Activated naive CD4-positive, alpha-beta T cell treated with anti-CD3 and anti-CD28 coated beads, Interleukin-2, amount 10 ng/mL, durations not matched to agents 7 days and 5 days (primary cell): Measurements from ENCODE around the gene SLC4A4.

Source experiments
- CTCF ChIA-PET: fragments of 350-600 bp; sonication (Branson Sonifier 250); formaldehyde crosslinking; loops from one replicate; lab custom pipeline; 2021; ENCODE audit warnings: antibody characterized with exemption; lab: Charles Lee
- DNase-seq: peaks from one replicate; pipeline ENCODE4 v3.0.0-alpha.2; 2020
- H3K27ac Mint-ChIP-seq: one replicate; pipeline ENCODE4 v1.8.0; 2021; ENCODE audit warnings: mild to moderate bottlenecking, moderate library complexity, mixed read lengths
- H3K27me3 Mint-ChIP-seq: one replicate; pipeline ENCODE4 v1.8.0; 2021; ENCODE audit warnings: mild to moderate bottlenecking, mixed read lengths
- H3K36me3 Mint-ChIP-seq: one replicate; pipeline ENCODE4 v1.8.0; 2021; ENCODE audit warnings: mixed read lengths
- H3K4me1 Mint-ChIP-seq: one replicate; pipeline ENCODE4 v1.8.0; 2021; ENCODE audit warnings: mixed read lengths
- H3K4me3 Mint-ChIP-seq: one replicate; pipeline ENCODE4 v1.8.0; 2021; ENCODE audit warnings: mild to moderate bottlenecking, moderate library complexity, mixed read lengths
- H3K9me3 Mint-ChIP-seq: one replicate; pipeline ENCODE4 v1.8.0; 2021; ENCODE audit warnings: mixed read lengths

The SLC4A4 gene

GRCh38 chr4:71333960-71334359 lies 4.9 kb upstream of the SLC4A4 start:
- Mint-ChIP-seq H3K27me3 (peaks cover 4% of the 10 kb centered on the region), H3K4me3 (no peak overlapping the region), H3K27ac (no peak overlapping the region), H3K36me3 (no peaks in the 10 kb centered on the region), H3K4me1 (peaks cover 2% of the 10 kb centered on the region), H3K9me3 (no peaks in the 10 kb centered on the region)
- CTCF ChIA-PET, result no interaction called here
- no peak for DNase-seq

DNA sequence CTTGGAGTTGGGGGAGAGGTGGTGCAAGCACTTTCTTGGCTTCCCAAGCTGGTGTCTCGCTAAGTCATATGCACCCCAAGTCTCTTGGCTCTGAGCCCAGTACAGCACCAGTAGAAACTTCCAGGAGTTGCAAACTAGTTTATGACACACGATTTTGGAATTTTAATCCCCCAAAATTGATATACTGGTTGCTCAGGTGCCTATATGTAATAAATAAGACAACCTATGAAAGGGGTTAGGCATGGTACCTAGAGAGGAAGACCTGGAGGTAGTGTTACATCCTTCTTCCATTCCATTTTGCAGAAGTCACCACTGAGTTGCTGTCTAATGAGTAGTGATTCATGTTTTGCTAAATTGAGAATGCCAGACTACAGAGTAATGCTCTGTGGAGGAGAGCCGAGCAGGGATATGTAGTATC lies 4.3 kb upstream of the SLC4A4 start:
- Mint-ChIP-seq H3K4me1 (peaks cover 3% of the 10 kb centered on the region), H3K27ac (no peak overlapping the region), H3K36me3 (no peaks in the 10 kb centered on the region), H3K27me3 (peaks cover 4% of the 10 kb centered on the region), H3K4me3 (no peak overlapping the region), H3K9me3 (no peaks in the 10 kb centered on the region)
- CTCF ChIA-PET, result no interaction called here
- no peak for DNase-seq

DNA sequence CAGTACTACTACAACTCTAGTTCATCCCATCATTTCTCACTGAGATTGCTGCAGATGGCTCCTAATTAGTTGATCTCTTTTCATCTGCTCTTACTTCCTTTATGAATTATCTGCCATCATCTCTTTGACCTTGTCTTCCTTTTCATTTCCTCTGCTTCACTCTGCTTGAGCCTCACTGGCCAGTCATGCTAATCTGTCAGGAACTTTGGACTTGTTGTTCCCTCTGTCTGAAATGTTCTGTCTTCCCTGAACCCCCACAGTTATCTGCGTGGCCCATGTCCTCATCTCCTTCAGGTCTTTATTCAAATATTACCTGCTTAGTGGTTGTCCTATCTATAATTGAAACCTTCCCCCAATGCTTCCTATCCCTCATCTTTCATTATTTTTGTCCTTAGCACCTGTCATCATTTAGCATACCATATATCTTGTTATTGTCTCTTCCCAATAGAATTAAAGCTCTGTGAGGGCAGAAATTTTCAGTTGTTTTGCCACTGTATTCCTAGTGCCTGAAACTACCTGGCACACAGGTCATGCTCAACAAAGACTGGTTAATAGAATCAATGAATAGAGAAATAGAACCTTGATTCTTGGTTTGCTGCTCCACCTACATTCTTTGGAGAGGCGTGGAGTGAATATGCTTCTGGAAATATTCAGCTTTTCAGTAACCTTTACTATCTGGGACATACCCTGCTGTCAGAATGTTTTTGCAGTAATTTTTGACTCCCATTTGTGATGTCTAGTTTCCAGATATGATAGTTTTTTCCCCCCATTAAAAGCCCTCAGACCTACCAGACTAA lies 5.0 kb downstream of the SLC4A4 start:
- Mint-ChIP-seq H3K27me3 (no peaks in the 10 kb centered on the region), H3K36me3 (no peaks in the 10 kb centered on the region), H3K4me1 (peaks cover 2% of the 10 kb centered on the region), H3K27ac (no peak overlapping the region), H3K9me3 (no peaks in the 10 kb centered on the region), H3K4me3 (no peak overlapping the region)
- DNase-seq, result no peak
- CTCF ChIA-PET, result no interaction called here

- Mint-ChIP-seq H3K27me3 (no peaks in the 10 kb centered on the region), H3K9me3 (no peaks in the 10 kb centered on the region), H3K27ac (no peak overlapping the region), H3K36me3 (no peaks in the 10 kb centered on the region), H3K4me1 (no peaks in the 10 kb centered on the region), H3K4me3 (no peak overlapping the region)
- no peak for DNase-seq
- CTCF ChIA-PET, result no interaction called here
Observed at GRCh38 chr4:71346710-71347109, 7.9 kb downstream of the SLC4A4 start.

DNA sequence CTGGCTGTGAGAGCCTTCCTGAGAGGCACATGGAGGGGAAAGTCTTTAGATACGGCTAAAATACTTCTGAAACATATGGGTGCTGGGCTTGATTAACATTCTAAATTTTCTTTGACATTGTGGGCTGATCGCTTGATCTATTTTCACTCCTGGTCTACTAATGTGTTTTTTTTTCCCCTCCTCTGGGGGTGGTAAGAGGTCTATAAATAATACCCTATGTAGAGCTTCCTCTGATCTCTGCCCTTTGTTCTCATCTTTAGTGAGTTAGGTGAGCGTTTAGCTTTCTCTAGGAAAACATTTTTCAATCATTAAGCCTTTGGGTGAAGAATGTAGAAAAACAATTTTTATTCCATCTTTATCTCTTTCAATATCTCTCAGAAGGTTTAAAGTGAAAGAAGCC lies 9.8 kb downstream of the SLC4A4 start:
- Mint-ChIP-seq H3K9me3 (no peaks in the 10 kb centered on the region), H3K4me3 (no peak overlapping the region), H3K4me1 (no peaks in the 10 kb centered on the region), H3K27ac (no peak overlapping the region), H3K36me3 (no peaks in the 10 kb centered on the region), H3K27me3 (no peaks in the 10 kb centered on the region)
- DNase-seq, result no peak
- CTCF ChIA-PET, result no interaction called here

DNA sequence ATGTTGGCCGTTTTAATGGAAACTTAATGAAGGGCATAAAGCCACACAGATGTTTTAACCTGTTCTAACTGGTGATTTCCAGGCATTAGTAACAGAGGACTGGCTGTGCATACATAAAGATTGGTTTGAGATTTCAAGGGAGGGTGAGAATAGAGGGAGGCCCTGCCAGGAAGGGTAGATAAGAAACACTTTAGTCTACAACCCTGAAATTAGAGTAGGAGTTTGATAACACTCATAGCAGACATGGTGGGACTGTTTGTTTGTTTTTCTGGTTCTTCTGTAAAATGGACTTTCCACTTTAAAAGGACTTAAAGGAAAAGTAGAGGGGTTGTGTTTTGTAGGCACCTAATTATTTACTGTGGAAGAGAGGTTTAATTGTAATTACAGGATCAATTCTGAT lies 16.2 kb downstream of the SLC4A4 start:
- no peak for DNase-seq
- Mint-ChIP-seq H3K4me1 (no peaks in the 10 kb centered on the region), H3K9me3 (no peaks in the 10 kb centered on the region), H3K4me3 (no peak overlapping the region), H3K27me3 (peaks cover 8% of the 10 kb centered on the region), H3K36me3 (no peaks in the 10 kb centered on the region), H3K27ac (no peak overlapping the region)
- CTCF ChIA-PET, result no interaction called here

DNA sequence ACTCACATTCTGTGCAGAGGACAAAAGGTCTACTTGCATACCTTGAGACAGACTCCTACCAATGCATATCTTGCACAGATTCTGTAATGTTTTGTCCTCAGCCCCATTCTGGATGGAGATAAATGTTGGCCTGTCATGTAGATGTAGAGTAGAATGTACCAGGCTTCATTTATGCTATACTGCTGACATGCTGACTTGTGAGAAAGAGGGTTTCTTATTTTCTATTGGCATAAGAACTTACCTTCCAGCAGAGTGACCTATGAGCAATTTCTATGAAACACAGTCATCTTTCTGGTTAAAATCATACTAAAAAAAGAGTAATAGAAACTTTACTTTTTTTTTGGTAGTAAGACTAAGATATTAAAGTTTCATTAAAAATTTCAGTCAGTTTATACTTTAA lies 17.2 kb downstream of the SLC4A4 start:
- H3K9me3 Mint-ChIP-seq, result no peaks in the 10 kb centered on the region
- CTCF ChIA-PET, result no interaction called here
- H3K4me1 Mint-ChIP-seq, result no peaks in the 10 kb centered on the region
- H3K27ac Mint-ChIP-seq, result no peak overlapping the region
- no peak for DNase-seq
- H3K4me3 Mint-ChIP-seq, result no peak overlapping the region
- peaks cover 8% of the 10 kb centered on the region for H3K27me3 Mint-ChIP-seq
- no peaks in the 10 kb centered on the region for H3K36me3 Mint-ChIP-seq

DNA sequence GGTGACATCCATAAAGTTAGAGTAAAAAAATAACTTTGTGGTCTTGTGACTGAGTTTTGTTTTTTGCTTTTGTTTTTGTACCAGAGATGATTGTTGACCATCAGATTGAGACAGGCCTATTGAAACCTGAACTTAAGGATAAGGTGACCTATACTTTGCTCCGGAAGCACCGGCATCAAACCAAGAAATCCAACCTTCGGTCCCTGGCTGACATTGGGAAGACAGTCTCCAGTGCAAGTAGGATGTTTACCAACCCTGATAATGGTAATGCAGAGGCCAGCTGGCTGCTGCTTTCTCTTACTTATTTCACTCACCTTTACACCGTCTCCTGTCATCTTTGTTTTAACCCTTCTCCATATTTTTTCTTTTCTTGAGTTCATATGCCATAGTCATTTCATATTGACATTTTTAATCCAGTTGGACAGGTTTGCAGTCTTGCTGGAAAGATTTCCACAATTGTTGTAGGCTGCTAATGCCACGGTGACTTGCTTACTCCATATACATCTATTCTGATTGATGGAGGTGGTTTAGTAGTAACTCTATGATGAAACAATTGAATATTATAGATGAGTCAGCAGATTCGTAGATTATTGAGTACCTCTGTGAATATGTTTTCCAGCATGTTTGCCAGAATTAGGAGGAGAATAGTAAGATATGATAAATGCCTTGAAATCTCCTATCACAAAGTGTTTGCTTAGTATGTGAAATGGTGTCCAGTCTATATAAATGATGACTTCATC lies 18.3 kb downstream of the SLC4A4 start:
- Mint-ChIP-seq H3K36me3 (no peaks in the 10 kb centered on the region), H3K27ac (no peak overlapping the region)

GRCh38 chr4:71360844-71361243 lies 22.0 kb downstream of the SLC4A4 start:
- no peaks in the 10 kb centered on the region for H3K9me3 Mint-ChIP-seq
- DNase-seq, result no peak
- H3K4me3 Mint-ChIP-seq, result no peak overlapping the region
- CTCF ChIA-PET, result no interaction called here
- no peaks in the 10 kb centered on the region for H3K4me1 Mint-ChIP-seq
- H3K36me3 Mint-ChIP-seq, result no peaks in the 10 kb centered on the region
- peaks cover 8% of the 10 kb centered on the region for H3K27me3 Mint-ChIP-seq
- no peak overlapping the region for H3K27ac Mint-ChIP-seq

More for the DNA sequence above, 18.3 kb downstream of the SLC4A4 start:
- CTCF ChIA-PET, result no interaction called here
- H3K9me3 Mint-ChIP-seq, result no peaks in the 10 kb centered on the region
- H3K4me3 Mint-ChIP-seq, result no peak overlapping the region
- H3K4me1 Mint-ChIP-seq, result no peaks in the 10 kb centered on the region
- peaks cover 8% of the 10 kb centered on the region for H3K27me3 Mint-ChIP-seq
- no peak for DNase-seq

DNA sequence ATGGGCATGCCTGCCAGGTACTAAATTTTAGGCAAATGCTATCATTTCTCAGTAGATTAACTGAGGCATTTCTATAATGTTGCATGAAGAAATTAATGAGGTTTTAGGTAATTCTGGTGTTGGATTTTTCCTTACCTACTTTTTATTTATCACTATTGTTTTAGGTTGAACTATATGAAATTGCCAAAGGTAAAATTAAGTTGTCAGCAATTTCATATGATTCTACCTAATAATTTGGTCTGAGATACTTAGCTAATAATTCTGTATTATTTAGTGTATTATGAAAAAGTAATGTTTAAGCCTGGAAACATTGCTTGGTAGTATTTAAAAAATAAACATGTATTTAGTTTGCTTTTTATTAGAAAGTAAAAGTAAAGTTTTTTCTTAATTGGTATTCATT lies 22.7 kb downstream of the SLC4A4 start:
- H3K9me3 Mint-ChIP-seq, result no peaks in the 10 kb centered on the region
- H3K4me1 Mint-ChIP-seq, result no peaks in the 10 kb centered on the region
- CTCF ChIA-PET, result no interaction called here
- H3K36me3 Mint-ChIP-seq, result no peaks in the 10 kb centered on the region
- no peak for DNase-seq
- H3K27me3 Mint-ChIP-seq, result peaks cover 8% of the 10 kb centered on the region
- no peak overlapping the region for H3K27ac Mint-ChIP-seq
- no peak overlapping the region for H3K4me3 Mint-ChIP-seq

- H3K27me3 Mint-ChIP-seq, result no peaks in the 10 kb centered on the region
- CTCF ChIA-PET, result no interaction called here
- H3K4me1 Mint-ChIP-seq, result no peaks in the 10 kb centered on the region
- DNase-seq, result no peak
- no peak overlapping the region for H3K4me3 Mint-ChIP-seq
- H3K27ac Mint-ChIP-seq, result no peak overlapping the region
- no peaks in the 10 kb centered on the region for H3K36me3 Mint-ChIP-seq
- no peaks in the 10 kb centered on the region for H3K9me3 Mint-ChIP-seq
Observed at GRCh38 chr4:71366766-71367165, 27.9 kb downstream of the SLC4A4 start.

- H3K27ac Mint-ChIP-seq, result no peak overlapping the region
- CTCF ChIA-PET, result no interaction called here
Observed at GRCh38 chr4:71367546-71367945, 28.7 kb downstream of the SLC4A4 start.

DNA sequence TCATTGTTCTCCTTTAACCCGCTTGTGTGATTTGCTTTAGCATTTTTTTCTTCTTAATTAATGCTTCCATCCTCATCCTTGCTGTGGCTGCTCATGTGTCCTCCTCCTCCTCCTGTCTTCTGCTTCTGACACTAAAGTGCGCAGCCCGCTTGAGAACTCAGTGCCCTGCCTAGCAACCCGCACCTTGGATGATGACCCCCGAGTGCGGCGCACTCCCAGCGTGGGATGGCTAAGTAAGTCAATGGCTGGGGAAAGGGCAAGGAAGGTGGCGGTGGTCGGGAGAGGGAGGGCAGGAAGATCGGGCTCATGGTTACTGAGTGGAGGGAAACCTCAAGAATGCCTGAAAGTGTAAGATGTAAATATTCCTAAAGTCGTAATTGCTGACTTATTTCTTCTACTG lies 30.1 kb downstream of the SLC4A4 start:
- CTCF ChIA-PET, result no interaction called here
- no peak overlapping the region for H3K27ac Mint-ChIP-seq
- no peak overlapping the region for H3K4me3 Mint-ChIP-seq
- no peaks in the 10 kb centered on the region for H3K36me3 Mint-ChIP-seq
- H3K9me3 Mint-ChIP-seq, result no peaks in the 10 kb centered on the region
- no peak for DNase-seq
- no peaks in the 10 kb centered on the region for H3K4me1 Mint-ChIP-seq
- H3K27me3 Mint-ChIP-seq, result no peaks in the 10 kb centered on the region

More at GRCh38 chr4:71367546-71367945, 28.7 kb downstream of the SLC4A4 start:
- Mint-ChIP-seq H3K27me3 (no peaks in the 10 kb centered on the region), H3K36me3 (no peaks in the 10 kb centered on the region), H3K4me3 (no peak overlapping the region), H3K9me3 (no peaks in the 10 kb centered on the region), H3K4me1 (no peaks in the 10 kb centered on the region)
- DNase-seq, result no peak

GRCh38 chr4:71369536-71369935 lies 30.7 kb downstream of the SLC4A4 start:
- H3K36me3 Mint-ChIP-seq, result no peaks in the 10 kb centered on the region
- DNase-seq, result no peak
- no peak overlapping the region for H3K4me3 Mint-ChIP-seq
- no peaks in the 10 kb centered on the region for H3K4me1 Mint-ChIP-seq
- no peaks in the 10 kb centered on the region for H3K27me3 Mint-ChIP-seq
- CTCF ChIA-PET, result no interaction called here
- H3K9me3 Mint-ChIP-seq, result no peaks in the 10 kb centered on the region
- no peak overlapping the region for H3K27ac Mint-ChIP-seq

DNA sequence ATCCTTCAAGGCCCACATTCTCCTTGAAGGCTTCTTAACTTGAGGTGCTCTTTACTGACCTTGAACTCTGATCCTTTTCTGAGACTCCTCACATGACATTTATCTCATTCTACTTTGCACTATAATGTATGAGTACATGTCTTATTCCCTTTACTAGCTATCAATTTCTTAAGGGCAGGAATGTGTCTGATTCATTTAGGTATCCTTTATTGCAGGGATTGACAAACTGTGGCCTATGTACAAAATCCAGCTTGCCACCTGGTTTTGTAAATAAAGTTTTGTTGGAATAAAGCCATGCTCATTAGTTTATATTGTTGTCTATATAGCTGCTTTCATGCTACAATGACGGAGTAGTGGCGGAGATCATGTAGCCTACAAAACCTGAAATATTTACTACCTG lies 36.7 kb downstream of the SLC4A4 start:
- Mint-ChIP-seq H3K27ac (no peak overlapping the region), H3K27me3 (no peaks in the 10 kb centered on the region), H3K36me3 (no peaks in the 10 kb centered on the region), H3K4me1 (no peaks in the 10 kb centered on the region), H3K4me3 (no peak overlapping the region), H3K9me3 (no peaks in the 10 kb centered on the region)
- DNase-seq, result no peak
- CTCF ChIA-PET, result no interaction called here
